HepG2 (cell line): Measurements from ENCODE around the gene ADARB1. TPM values are rescaled to one million over a fixed set of nuclear protein-coding genes. Genes with fewer than 3 reads are reported as not detected.

Experiments
- ATAC-seq: fragments of 200-7000 bp; cut with Tn5 transposase; 3 replicates; pipeline ENCODE4 v1.9.1; 2020; ENCODE audit warnings: mild to moderate bottlenecking, moderate library complexity
- BruUV-seq: library from RNA; stranded (reverse); fragments of 400-500 nt; replicated peaks from 2 replicates; lab custom pipeline; 2021; lab: Mats Ljungman, UMichigan
- CTCF ChIA-PET: fragments of 300-600 bp; formaldehyde crosslinking; extraction: SDS; loops from one replicate; lab custom pipeline; 2021; ENCODE audit warnings: low total read pairs, inconsistent platforms, low intra/inter-chr PET ratio; lab: Yijun Ruan, JAX
- POLR2A ChIA-PET: fragments of 350-600 bp; sonication (Branson Sonifier 250); formaldehyde crosslinking; loops from one replicate; lab custom pipeline; 2020; ENCODE audit warnings: antibody characterized with exemption, inconsistent platforms; lab: Yijun Ruan, JAX
- DNase-seq: peaks from one replicate; pipeline ENCODE4 v3.0.0-alpha.2; 2015; ENCODE audit warnings: low spot score
- FAIRE-seq: peaks from 3 replicates; lab custom pipeline; 2011; peaks lifted over from hg19 to GRCh38; lab: Jason Lieb, UNC
- H2AFZ ChIP-seq: one replicate; pipeline ENCODE4 v1.6.1; 2011; ENCODE audit warnings: low read length, inconsistent platforms
- H3K27ac ChIP-seq: fragments of 300-600 bp; 3 replicates; pipeline ENCODE4 v1.8.0; 2011; ENCODE audit warnings: mixed run types, mild to moderate bottlenecking, mixed read lengths, low read length, inconsistent platforms; ENCODE audit not compliant: insufficient read depth; ENCODE audit errors: extremely low read length
- H3K27me3 ChIP-seq, 2 experiments: fragments of 200-600 bp in 1 of 2; 2 replicates in 1 of 2; 3 replicates in 1 of 2; pipeline versions ENCODE4 v1.6.0 to v1.8.0; 2011; ENCODE audit warnings: low read length in 2 of 2, mild to moderate bottlenecking in 2 of 2, moderate library complexity in 2 of 2, inconsistent platforms in 1 of 2; ENCODE audit not compliant: insufficient read depth in 2 of 2, control insufficient read depth in 1 of 2
- H3K36me3 ChIP-seq, 2 experiments: fragments of 200-600 bp in 1 of 2; replicated peaks in 1 of 2; 2 replicates in 1 of 2; 3 replicates in 1 of 2; pipeline versions ENCODE4 v1.5.1 to v1.8.0; 2011; ENCODE audit warnings: low read length in 2 of 2, inconsistent platforms in 1 of 2; ENCODE audit not compliant: insufficient read depth in 2 of 2, control insufficient read depth in 1 of 2
- H3K4me1 ChIP-seq: 2 replicates; pipeline ENCODE4 v1.5.1; 2012; ENCODE audit warnings: low read length, inconsistent platforms; ENCODE audit not compliant: insufficient read depth
- H3K4me2 ChIP-seq: 2 replicates; pipeline ENCODE4 v1.6.0; 2011; ENCODE audit warnings: low read depth, low read length, inconsistent platforms
- H3K4me3 ChIP-seq, 3 experiments: fragments of 200-600 bp in 1 of 3; sonication (generic), shearing (Covaris generic) in 1 of 3; replicated peaks in 1 of 3; 2 replicates each; pipeline ENCODE4 v1.5.1; 2011 to 2016; ENCODE audit warnings: low read length in 3 of 3, inconsistent platforms in 2 of 3, low read depth in 2 of 3, mild to moderate bottlenecking in 2 of 3, control low read depth in 1 of 3, mixed read lengths in 1 of 3; ENCODE audit not compliant: insufficient read depth in 1 of 3
- H3K79me2 ChIP-seq: one replicate; pipeline ENCODE4 v1.6.1; 2011; ENCODE audit warnings: low read length, inconsistent platforms; ENCODE audit not compliant: insufficient read depth
- H3K9ac ChIP-seq: 2 replicates; pipeline ENCODE4 v1.6.0; 2011; ENCODE audit warnings: mild to moderate bottlenecking, low read depth, low read length, inconsistent platforms; ENCODE audit not compliant: insufficient read depth
- H3K9me3 ChIP-seq: 2 replicates; pipeline ENCODE4 v1.5.1; 2012; ENCODE audit warnings: mild to moderate bottlenecking, low read length
- H4K20me1 ChIP-seq: 2 replicates; pipeline ENCODE4 v1.6.0; 2011; ENCODE audit warnings: inconsistent platforms, mild to moderate bottlenecking, low read length, moderate library complexity; ENCODE audit not compliant: insufficient read depth
- EHMT2 ChIP-seq: fragments of 200-600 bp; sonication (generic); IDR thresholded peaks from 2 replicates; pipeline ENCODE4 v1.7.0; 2017; ENCODE audit warnings: antibody characterized with exemption, low read depth, low read length, borderline replicate concordance
- HOXA9 ChIP-seq: sonication (generic); formaldehyde crosslinking; IDR thresholded peaks from 2 replicates; pipeline ENCODE4 v1.8.1; 2022; ENCODE audit warnings: missing genetic modification reagents, mild to moderate bottlenecking, moderate library complexity, borderline replicate concordance
- MAX ChIP-seq: IDR thresholded peaks from 2 replicates; pipeline ENCODE4 v1.6.1; 2012; ENCODE audit warnings: inconsistent platforms
- MIER3 ChIP-seq: IDR thresholded peaks from 2 replicates; pipeline ENCODE4 v1.6.1; 2016; ENCODE audit warnings: missing compliant biosample characterization, borderline replicate concordance
- RERE ChIP-seq: IDR thresholded peaks from 2 replicates; pipeline ENCODE4 v1.6.1; 2016; ENCODE audit warnings: low read depth, missing genetic modification reagents, missing compliant biosample characterization
- ZNF256 ChIP-seq: sonication (generic); formaldehyde crosslinking; conservative IDR thresholded peaks from 2 replicates; pipeline ENCODE4 v1.4.0; 2020; ENCODE audit warnings: missing genetic modification reagents
- ZNF318 ChIP-seq: sonication (generic); formaldehyde crosslinking; IDR thresholded peaks from 2 replicates; pipeline ENCODE4 v1.4.0; 2020; ENCODE audit warnings: mild to moderate bottlenecking, missing genetic modification reagents
- ZNF331 ChIP-seq: sonication (generic); formaldehyde crosslinking; IDR thresholded peaks from 2 replicates; pipeline ENCODE4 v1.4.0; 2020; ENCODE audit warnings: missing genetic modification reagents
- ZNF703 ChIP-seq: sonication (generic); formaldehyde crosslinking; IDR thresholded peaks from 2 replicates; pipeline ENCODE4 v1.5.1; 2020; ENCODE audit warnings: missing genetic modification reagents, mild to moderate bottlenecking, moderate library complexity, borderline replicate concordance
- WGBS: methylation state at CpG from one replicate; pipeline ENCODE4 v1.1.6; 2017; ENCODE audit warnings: low lambda C conversion rate; 5-methylcytosine and 5-hydroxymethylcytosine counted together
- in situ Hi-C: cut with HindIII; loops from 2 replicates; pipeline ENCODE4 v1.10.0; 2017; ENCODE audit warnings: low pct_unique_long_range_greater_than_20kb; ENCODE audit not compliant: extremely low pct_ligation_motif_present
- intact Hi-C: fragments of 100-400 bp; cut with micrococcal nuclease; formaldehyde crosslinking; loops from one replicate; pipeline ENCODE4 v1.10.0; 2022; ENCODE audit not compliant: unreplicated experiment
- polyA plus RNA-seq, 8 experiments: library from polyadenylated mRNA; depleted of rRNA in 3 of 8; stranded (reverse) in 7 of 8; unstranded in 1 of 8; fragments of >200 nt; fragmentation: Illumina TruSeq in 4 of 8; extraction: Trizol in 4 of 8; gene quantifications; 2 replicates each; pipeline versions ENCODE4 v1.2.1 to v1.2.3, GENCODE V29; 2011 to 2016; ENCODE audit warnings: low read depth in 4 of 8, missing spikeins in 1 of 8, mixed read lengths in 1 of 8; ENCODE audit not compliant: insufficient read depth in 1 of 8
- total RNA-seq, 5 experiments: library from RNA; depleted of rRNA; stranded (reverse); fragments of >200 nt; fragmentation: Illumina TruSeq; extraction: Trizol; gene quantifications; 2 replicates each; pipeline ENCODE4 v1.2.3, GENCODE V29; 2016; ENCODE audit warnings: low read depth in 1 of 5

Gene ADARB1
- total and polyA plus RNA-seq, 2 of the 13 experiments (the other 11 are each of a cell fraction or from before 2014, with no cell fraction given): 6.6 to 10.0 TPM

GRCh38 chr21:45093035-45093532, 18.7 kb downstream of the ADARB1 start (continued):
- TF ChIP-seq ZNF318 (CRISPR knock-in tag): no peak
- no peak for TF ChIP-seq MIER3 (CRISPR knock-in tag)
- no peak for TF ChIP-seq ZNF331 (CRISPR knock-in tag)
- TF ChIP-seq, all 625 proteins: peak for 0

- H3K4me1 ChIP-seq: no peaks in the 10 kb centered on the region
- H3K4me2 ChIP-seq: no peak overlapping the region
- FAIRE-seq (no peak), DNase-seq (no peak), ATAC-seq (no peak)
- ChIA-PET CTCF (no interaction called here), POLR2A (no interaction called here)
- no peaks in the 10 kb centered on the region for H3K9me3 ChIP-seq
- H3K27ac ChIP-seq: no peak overlapping the region
- H3K79me2 ChIP-seq: peaks cover 6% of the 10 kb centered on the region
- no peaks in the 10 kb centered on the region; a peak in 1 of 5 replicates for H3K27me3 ChIP-seq
- 98% methylated on average over 7 of the region's 7 CpGs for WGBS
- in situ Hi-C loops: no loop called here
- no peak overlapping the region for H3K9ac ChIP-seq
- no TSS peak for BruUV-seq
- no peaks in the 10 kb centered on the region; the same call in 1 of the 2 replicates for H4K20me1 ChIP-seq
- intact Hi-C loops: no loop called here
- H2AFZ ChIP-seq: no peak overlapping the region
- H3K36me3 ChIP-seq: no peaks in the 10 kb centered on the region
- H3K4me3 ChIP-seq: no peak overlapping the region
- no peak for TF ChIP-seq EHMT2
- no peak for TF ChIP-seq RERE (CRISPR knock-in tag)
- no peak for TF ChIP-seq ZNF256 (CRISPR knock-in tag)
- TF ChIP-seq MAX: no peak
- no peak for TF ChIP-seq HOXA9
- no peak for TF ChIP-seq ZNF703
Observed at GRCh38 chr21:45094412-45094811, 20.0 kb downstream of the ADARB1 start.
